ENCODE measurements around the gene CLEC4M. TPM values are rescaled to one million over a fixed set of nuclear protein-coding genes. Genes with fewer than 3 reads are reported as not detected.
A peak's percentile ranks its signal among the peaks of the same experiment; 100 is the strongest.

The CLEC4M gene
- total RNA-seq, 1 donor from 2014 or later = not detected

DNA sequence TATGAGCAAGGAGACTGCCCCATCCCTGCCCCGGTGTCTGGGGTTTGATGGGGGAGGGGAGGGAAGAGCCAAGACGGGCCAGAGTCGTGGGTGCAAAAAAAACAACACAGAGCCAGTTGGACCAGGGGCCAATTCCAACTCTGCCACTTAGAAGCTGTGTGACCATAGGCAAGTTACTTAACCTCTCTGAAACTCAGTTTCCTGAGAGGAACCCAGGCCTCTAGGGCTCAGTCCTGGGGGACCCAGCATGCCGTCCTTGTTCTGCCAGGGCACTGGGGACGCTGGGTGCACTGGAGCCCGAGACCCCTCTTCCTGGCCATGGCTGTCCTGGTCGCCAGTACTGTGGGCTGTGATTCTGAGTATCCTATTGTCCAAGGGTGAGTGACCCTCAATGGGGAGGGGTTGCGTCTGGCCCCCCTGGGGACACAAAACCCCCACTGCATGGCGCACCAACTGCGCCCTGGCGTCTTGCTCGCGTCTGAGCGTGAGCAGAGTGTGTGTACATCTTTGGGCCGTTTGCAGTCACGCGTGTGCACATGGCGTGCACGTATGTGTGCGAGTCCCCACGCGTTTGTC, 24.6 kb downstream of the CLEC4M start:
- intact Hi-C loops (cut with DNase I) = no loop called here
- no peaks in the 10 kb centered on the region for H3K36me3 ChIP-seq
- H3K4me3 ChIP-seq = peak overlapping the region in 1 of 2 donors; percentile 26
- H3K27ac ChIP-seq = no peak overlapping the region
- no peak for DNase-seq (ENCODE audit: low spot score in 2 of 2)
- TF ChIP-seq, protein P1, sequence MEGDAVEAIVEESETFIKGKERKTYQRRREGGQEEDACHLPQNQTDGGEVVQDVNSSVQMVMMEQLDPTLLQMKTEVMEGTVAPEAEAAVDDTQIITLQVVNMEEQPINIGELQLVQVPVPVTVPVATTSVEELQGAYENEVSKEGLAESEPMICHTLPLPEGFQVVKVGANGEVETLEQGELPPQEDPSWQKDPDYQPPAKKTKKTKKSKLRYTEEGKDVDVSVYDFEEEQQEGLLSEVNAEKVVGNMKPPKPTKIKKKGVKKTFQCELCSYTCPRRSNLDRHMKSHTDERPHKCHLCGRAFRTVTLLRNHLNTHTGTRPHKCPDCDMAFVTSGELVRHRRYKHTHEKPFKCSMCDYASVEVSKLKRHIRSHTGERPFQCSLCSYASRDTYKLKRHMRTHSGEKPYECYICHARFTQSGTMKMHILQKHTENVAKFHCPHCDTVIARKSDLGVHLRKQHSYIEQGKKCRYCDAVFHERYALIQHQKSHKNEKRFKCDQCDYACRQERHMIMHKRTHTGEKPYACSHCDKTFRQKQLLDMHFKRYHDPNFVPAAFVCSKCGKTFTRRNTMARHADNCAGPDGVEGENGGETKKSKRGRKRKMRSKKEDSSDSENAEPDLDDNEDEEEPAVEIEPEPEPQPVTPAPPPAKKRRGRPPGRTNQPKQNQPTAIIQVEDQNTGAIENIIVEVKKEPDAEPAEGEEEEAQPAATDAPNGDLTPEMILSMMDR (IDR thresholded peaks at IDR 0.05) = no peak
- no peaks in the 10 kb centered on the region for H3K4me1 ChIP-seq
- H3K27me3 ChIP-seq = peaks cover 10% of the 10 kb centered on the region
- no peaks in the 10 kb centered on the region for H3K9me3 ChIP-seq

DNA sequence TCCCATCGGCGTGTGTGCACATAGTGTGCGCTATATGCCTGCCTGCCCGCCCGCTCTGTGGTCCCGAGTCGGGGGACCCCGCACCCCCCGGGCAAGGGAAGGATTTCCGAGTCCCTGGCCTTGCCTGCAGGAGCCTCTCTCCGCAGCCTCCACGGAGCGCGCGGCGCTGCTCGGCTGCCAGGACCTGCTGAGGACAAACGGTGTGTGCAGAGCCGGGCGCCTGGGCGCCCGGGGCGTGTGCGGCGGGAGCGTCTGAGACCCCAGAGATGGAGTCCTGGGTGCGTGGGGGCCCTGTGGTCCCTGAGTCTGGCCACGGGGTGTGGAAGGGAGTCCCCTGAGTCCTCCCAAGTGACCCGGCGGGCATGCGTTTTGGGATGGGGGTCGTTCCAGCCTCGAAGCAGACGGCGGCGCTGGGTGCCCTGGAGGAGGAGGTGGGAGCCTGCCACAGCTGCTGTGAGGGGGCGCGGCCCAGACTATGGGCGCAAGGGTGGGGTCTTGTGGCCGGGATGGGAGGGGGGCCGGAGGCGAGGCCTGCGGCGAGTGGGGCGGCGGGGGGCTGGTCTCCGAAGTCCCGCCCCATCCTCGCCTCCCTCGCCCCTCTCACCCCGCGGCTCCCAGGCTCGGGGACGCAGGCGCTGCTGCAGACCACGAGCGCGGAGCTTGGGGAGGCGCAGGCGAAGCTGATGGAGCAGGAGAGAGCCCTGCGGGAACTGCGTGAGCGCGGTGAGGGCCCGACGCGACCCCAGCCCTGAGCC, 25.3 kb downstream of the CLEC4M start:
- no peaks in the 10 kb centered on the region for H3K9me3 ChIP-seq
- H3K4me1 ChIP-seq = no peaks in the 10 kb centered on the region
- peaks cover 10% of the 10 kb centered on the region for H3K27me3 ChIP-seq
- H3K27ac ChIP-seq = no peak overlapping the region
- DNase-seq (ENCODE audit: low spot score in 2 of 2) = no peak
- H3K36me3 ChIP-seq = no peaks in the 10 kb centered on the region
- H3K4me3 ChIP-seq = peak overlapping the region; percentile 20 to 26
- intact Hi-C loops (cut with DNase I) = no loop called here
- TF ChIP-seq, protein P1 (IDR thresholded peaks at IDR 0.05) = no peak

DNA sequence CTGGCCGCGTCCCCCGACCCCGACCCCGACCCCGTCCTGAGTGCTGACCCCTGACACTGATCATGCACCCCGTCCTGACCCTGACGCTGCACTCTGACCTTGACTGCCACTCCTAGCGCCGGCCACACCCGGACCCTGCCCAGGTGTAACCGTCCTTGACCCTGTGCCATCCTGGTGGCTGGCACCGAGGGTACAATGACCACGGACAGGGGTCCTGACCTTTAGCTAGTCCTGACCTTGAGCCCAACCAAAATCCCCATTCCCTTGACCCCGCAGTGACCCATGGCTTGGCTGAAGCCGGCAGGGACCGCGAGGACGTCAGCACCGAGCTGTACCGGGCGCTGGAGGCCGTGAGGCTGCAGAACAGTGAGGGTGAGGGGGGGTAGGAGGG, 25.9 kb downstream of the CLEC4M start:
- H3K4me1 ChIP-seq = no peaks in the 10 kb centered on the region
- no peaks in the 10 kb centered on the region for H3K36me3 ChIP-seq
- DNase-seq (ENCODE audit: low spot score in 2 of 2) = no peak
- intact Hi-C loops (cut with DNase I) = no loop called here
- H3K27ac ChIP-seq = no peak overlapping the region
- TF ChIP-seq, protein P1 (IDR thresholded peaks at IDR 0.05) = no peak
- peaks cover 10% of the 10 kb centered on the region for H3K27me3 ChIP-seq
- H3K9me3 ChIP-seq = no peaks in the 10 kb centered on the region
- H3K4me3 ChIP-seq = no peak overlapping the region

DNA sequence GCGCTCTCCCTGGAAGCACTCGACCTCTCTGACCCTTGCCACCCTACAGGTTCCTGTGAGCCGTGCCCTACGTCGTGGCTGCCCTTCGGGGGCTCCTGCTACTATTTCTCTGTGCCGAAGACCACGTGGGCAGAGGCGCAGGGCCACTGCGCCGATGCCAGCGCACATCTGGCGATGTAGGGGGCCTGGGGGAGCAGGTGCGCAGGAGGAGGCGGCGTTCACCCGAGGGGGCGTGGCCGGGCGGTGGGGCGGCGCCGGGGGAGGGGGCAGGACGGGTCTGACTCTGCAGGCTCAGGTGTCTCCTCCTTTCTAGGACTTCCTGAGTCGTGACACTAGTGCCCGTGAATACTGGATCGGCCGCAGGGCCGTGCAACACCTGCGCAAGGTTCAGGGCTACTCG, 26.4 kb downstream of the CLEC4M start:
- Histone ChIP-seq H3K4me1 (no peaks in the 10 kb centered on the region), H3K9me3 (no peaks in the 10 kb centered on the region), H3K4me3 (no peak overlapping the region), H3K36me3 (no peaks in the 10 kb centered on the region), H3K27me3 (peaks cover 10% of the 10 kb centered on the region), H3K27ac (no peak overlapping the region)
- intact Hi-C loops (cut with DNase I) = no loop called here
- TF ChIP-seq, protein P1 (IDR thresholded peaks at IDR 0.05) = no peak
- DNase-seq (ENCODE audit: low spot score in 2 of 2) = no peak

DNA sequence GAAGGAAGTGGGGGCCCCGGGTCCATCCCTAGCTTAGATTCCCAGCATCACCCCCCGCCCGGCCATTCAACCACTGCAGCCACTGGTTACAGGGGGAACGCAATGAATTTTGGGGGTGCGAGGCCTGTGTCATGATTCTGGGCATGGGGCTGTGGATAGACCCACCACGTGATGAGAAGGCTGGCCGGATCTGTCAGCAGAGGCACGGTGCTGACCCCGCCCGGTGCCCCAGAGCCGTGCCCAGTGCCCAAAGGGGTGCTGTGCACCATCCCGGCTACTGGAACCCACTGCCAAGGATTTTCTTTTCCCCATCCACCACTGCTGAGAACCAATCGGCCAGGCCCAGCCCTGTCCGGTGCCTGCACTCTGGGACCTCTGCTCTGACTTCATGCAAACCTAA, 27.4 kb downstream of the CLEC4M start:
- DNase-seq (ENCODE audit: low spot score in 2 of 2) = no peak
- Histone ChIP-seq H3K4me3 (no peak overlapping the region), H3K36me3 (no peaks in the 10 kb centered on the region), H3K27me3 (peaks cover 10% of the 10 kb centered on the region), H3K4me1 (no peaks in the 10 kb centered on the region), H3K27ac (no peak overlapping the region), H3K9me3 (no peaks in the 10 kb centered on the region)
- intact Hi-C loops (cut with DNase I) = no loop called here
- TF ChIP-seq, protein P1 (IDR thresholded peaks at IDR 0.05) = no peak

All from ascending aorta (tissue), 2 donors.